ENCODE data around the gene KCNMB4. TPM values are rescaled to one million over a fixed set of nuclear protein-coding genes. Genes with fewer than 3 reads are reported as not detected.
A peak's percentile ranks its signal among the peaks of the same experiment; 100 is the strongest.

Gene KCNMB4
- total RNA-seq: 1 to 10 TPM in 2 of 4 donors, under 1 TPM in 2; 0.18 to 1.2 (median 0.93) TPM

GRCh38 chr12:70365648-70366518 is at the start of gene KCNMB4:
TSS of gene KCNMB4 (plus strand) at chr12:70366290. CDS start at chr12:70366735, 445 bp downstream.
- Histone ChIP-seq H3K36me3 (no peaks in the 10 kb centered on the region), H3K4me1 (peaks cover 0 to 15% (median 4%) of the 10 kb centered on the region in 4 donors), H3K9me3 (no peaks in the 10 kb centered on the region), H3K4me3 (peak within 1 kb of the TSS; percentile 60 to 78 (median 73)), H3K27ac (peak within 1 kb of the TSS in 1 of 4 donors; percentile 62), H3K27me3 (peaks cover 0 to 5% of the 10 kb centered on the region in 2 donors)
- TF ChIP-seq CTCF (IDR thresholded peaks at IDR 0.05) (no peak), POLR2A (IDR thresholded peaks at IDR 0.05) (no peak)
- DNase-seq: peak; percentile 60 to 77 (median 64)

- no peaks in the 10 kb centered on the region for H3K27me3 ChIP-seq
- DNase-seq: no peak
- no peaks in the 10 kb centered on the region for H3K9me3 ChIP-seq
- no peaks in the 10 kb centered on the region for H3K36me3 ChIP-seq
- TF ChIP-seq POLR2A (IDR thresholded peaks at IDR 0.05) (no peak), CTCF (IDR thresholded peaks at IDR 0.05) (no peak)
- H3K4me1 ChIP-seq: no peaks in the 10 kb centered on the region
- H3K4me3 ChIP-seq: no peak overlapping the region
- H3K27ac ChIP-seq: no peak overlapping the region
These were observed 48.3 kb upstream of the KCNMB4 start for GRCh38 chr12:70317781-70318180.

GRCh38 chr12:70319605-70320004 is 46.5 kb upstream of the KCNMB4 start:
- Histone ChIP-seq H3K27ac (no peak overlapping the region), H3K9me3 (no peaks in the 10 kb centered on the region), H3K36me3 (peaks cover 0 to 4% (median 0%) of the 10 kb centered on the region in 3 donors), H3K4me1 (no peaks in the 10 kb centered on the region), H3K27me3 (no peaks in the 10 kb centered on the region), H3K4me3 (no peak overlapping the region)
- TF ChIP-seq POLR2A (IDR thresholded peaks at IDR 0.05) (no peak), CTCF (IDR thresholded peaks at IDR 0.05) (no peak)
- DNase-seq: no peak

- no peak overlapping the region for H3K4me3 ChIP-seq
- H3K27ac ChIP-seq: no peak overlapping the region
- no peaks in the 10 kb centered on the region for H3K27me3 ChIP-seq
- TF ChIP-seq POLR2A (IDR thresholded peaks at IDR 0.05) (no peak), CTCF (IDR thresholded peaks at IDR 0.05) (no peak)
- H3K36me3 ChIP-seq: peaks cover 0 to 4% (median 0%) of the 10 kb centered on the region in 3 donors
- no peaks in the 10 kb centered on the region for H3K4me1 ChIP-seq
- DNase-seq: no peak
- no peaks in the 10 kb centered on the region for H3K9me3 ChIP-seq
These were observed 44.9 kb upstream of the KCNMB4 start for GRCh38 chr12:70321191-70321590.

GRCh38 chr12:70327541-70327940 is 38.5 kb upstream of the KCNMB4 start:
- no peaks in the 10 kb centered on the region for H3K9me3 ChIP-seq
- H3K36me3 ChIP-seq: peaks cover 0 to 4% (median 0%) of the 10 kb centered on the region in 3 donors
- TF ChIP-seq POLR2A (IDR thresholded peaks at IDR 0.05) (no peak), CTCF (IDR thresholded peaks at IDR 0.05) (no peak)
- no peak overlapping the region for H3K4me3 ChIP-seq
- no peak for DNase-seq
- H3K4me1 ChIP-seq: no peaks in the 10 kb centered on the region
- no peak overlapping the region for H3K27ac ChIP-seq
- H3K27me3 ChIP-seq: no peaks in the 10 kb centered on the region
